Hepatocyte (in vitro differentiated cells): ENCODE measurements around the gene SCOC. TPM values are rescaled to one million over a fixed set of nuclear protein-coding genes. Genes with fewer than 3 reads are reported as not detected.

Experiments used
- DNase-seq: peaks from one replicate; pipeline ENCODE4 v3.0.0-alpha.2; 2016; ENCODE audit warnings: low spot score
- H2AFZ ChIP-seq: fragments of 200-600 bp; sonication (generic); 2 replicates; pipeline ENCODE4 v1.6.0; 2016; ENCODE audit warnings: antibody characterized with exemption, mild to moderate bottlenecking
- H3K27ac ChIP-seq: fragments of 200-600 bp; sonication (generic); 2 replicates; pipeline ENCODE4 v1.5.1; 2016; ENCODE audit warnings: mild to moderate bottlenecking
- H3K27me3 ChIP-seq: fragments of 200-600 bp; sonication (generic); 2 replicates; pipeline ENCODE4 v1.6.1; 2016
- H3K36me3 ChIP-seq: fragments of 200-600 bp; sonication (generic); replicated peaks from 2 replicates; pipeline ENCODE4 v1.5.1; 2016; ENCODE audit warnings: low read depth; ENCODE audit not compliant: insufficient read depth
- H3K4me1 ChIP-seq: fragments of 200-600 bp; sonication (generic); 2 replicates; pipeline ENCODE4 v1.5.1; 2016; ENCODE audit warnings: mild to moderate bottlenecking, moderate library complexity; ENCODE audit not compliant: insufficient read depth
- H3K4me2 ChIP-seq: fragments of 200-600 bp; sonication (generic); 2 replicates; pipeline ENCODE4 v1.6.0; 2016
- H3K4me3 ChIP-seq: fragments of 200-600 bp; sonication (generic); 2 replicates; pipeline ENCODE4 v1.5.1; 2016; ENCODE audit warnings: mild to moderate bottlenecking
- H3K79me2 ChIP-seq: fragments of 200-600 bp; sonication (generic); 2 replicates; pipeline ENCODE4 v1.6.0; 2017; ENCODE audit warnings: mild to moderate bottlenecking
- H3K9me2 ChIP-seq: fragments of 200-600 bp; sonication (generic); replicated peaks from 2 replicates; pipeline ENCODE4 v1.6.0; 2017; ENCODE audit warnings: mild to moderate bottlenecking; ENCODE audit not compliant: insufficient read depth
- H3K9me3 ChIP-seq: fragments of 200-600 bp; sonication (generic); 2 replicates; pipeline ENCODE4 v1.5.1; 2016; ENCODE audit warnings: low read depth, mild to moderate bottlenecking
- H4K20me1 ChIP-seq: fragments of 200-600 bp; sonication (generic); 2 replicates; pipeline ENCODE4 v1.6.0; 2016; ENCODE audit warnings: mild to moderate bottlenecking; ENCODE audit not compliant: insufficient read depth, poor library complexity, severe bottlenecking
- EZH2 ChIP-seq: fragments of 200-600 bp; sonication (generic); IDR thresholded peaks from 2 replicates; pipeline ENCODE4 v1.6.1; 2016; ENCODE audit warnings: antibody characterized with exemption, mild to moderate bottlenecking, borderline replicate concordance
- EZH2phosphoT487 ChIP-seq: fragments of 200-600 bp; sonication (generic); IDR thresholded peaks from one replicate; pipeline ENCODE4 v1.6.1; 2018; ENCODE audit warnings: antibody characterized with exemption, mild to moderate bottlenecking, low read depth, moderate library complexity; ENCODE audit not compliant: unreplicated experiment, severe bottlenecking
- WGBS: methylation state at CpG from one replicate; pipeline ENCODE4 v1.1.6; 2016; ENCODE audit warnings: low lambda C conversion rate; ENCODE audit errors: missing lambda C conversion rate; 5-methylcytosine and 5-hydroxymethylcytosine counted together
- polyA plus RNA-seq: library from polyadenylated mRNA; unstranded; fragments of >200 nt; fragmentation: Nextera tagmentation; extraction: Ambion mirVana; gene quantifications from 2 replicates; pipeline ENCODE4 v1.2.1, GENCODE V29; 2016
- total RNA-seq: library from RNA; depleted of rRNA; stranded (reverse); fragments of >200 nt; gene quantifications from 2 replicates; pipeline ENCODE4 v1.2.3, GENCODE V29; 2014
- TF ChIP-seq, protein P1 (sequence below): fragments of 200-600 bp; sonication (generic); IDR thresholded peaks from 2 replicates; pipeline ENCODE4 v1.5.1; 2016; ENCODE audit warnings: antibody characterized with exemption, mild to moderate bottlenecking; ENCODE audit not compliant: poor library complexity

SCOC gene
- total and polyA plus RNA-seq, 2 experiments from 2014 or later = 79.6 to 136 TPM

GRCh38 chr4:140382732-140383131 lies 9.3 kb downstream of the SCOC start:
- H3K9me2 ChIP-seq = no peaks in the 10 kb centered on the region
- no peaks in the 10 kb centered on the region for H3K9me3 ChIP-seq
- no peaks in the 10 kb centered on the region for H3K4me1 ChIP-seq
- peaks cover 8% of the 10 kb centered on the region for H4K20me1 ChIP-seq
- TF ChIP-seq EZH2phosphoT487 = no peak
- TF ChIP-seq EZH2 = no peak
- TF ChIP-seq, protein P1, sequence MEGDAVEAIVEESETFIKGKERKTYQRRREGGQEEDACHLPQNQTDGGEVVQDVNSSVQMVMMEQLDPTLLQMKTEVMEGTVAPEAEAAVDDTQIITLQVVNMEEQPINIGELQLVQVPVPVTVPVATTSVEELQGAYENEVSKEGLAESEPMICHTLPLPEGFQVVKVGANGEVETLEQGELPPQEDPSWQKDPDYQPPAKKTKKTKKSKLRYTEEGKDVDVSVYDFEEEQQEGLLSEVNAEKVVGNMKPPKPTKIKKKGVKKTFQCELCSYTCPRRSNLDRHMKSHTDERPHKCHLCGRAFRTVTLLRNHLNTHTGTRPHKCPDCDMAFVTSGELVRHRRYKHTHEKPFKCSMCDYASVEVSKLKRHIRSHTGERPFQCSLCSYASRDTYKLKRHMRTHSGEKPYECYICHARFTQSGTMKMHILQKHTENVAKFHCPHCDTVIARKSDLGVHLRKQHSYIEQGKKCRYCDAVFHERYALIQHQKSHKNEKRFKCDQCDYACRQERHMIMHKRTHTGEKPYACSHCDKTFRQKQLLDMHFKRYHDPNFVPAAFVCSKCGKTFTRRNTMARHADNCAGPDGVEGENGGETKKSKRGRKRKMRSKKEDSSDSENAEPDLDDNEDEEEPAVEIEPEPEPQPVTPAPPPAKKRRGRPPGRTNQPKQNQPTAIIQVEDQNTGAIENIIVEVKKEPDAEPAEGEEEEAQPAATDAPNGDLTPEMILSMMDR = no peak
- DNase-seq = no peak
- no peak overlapping the region for H3K4me2 ChIP-seq
- H3K27ac ChIP-seq = no peak overlapping the region
- no peaks in the 10 kb centered on the region for H3K27me3 ChIP-seq
- no peak overlapping the region for H3K4me3 ChIP-seq
- no peak overlapping the region for H2AFZ ChIP-seq
- peaks cover 33% of the 10 kb centered on the region for H3K79me2 ChIP-seq
- no peaks in the 10 kb centered on the region for H3K36me3 ChIP-seq

DNA sequence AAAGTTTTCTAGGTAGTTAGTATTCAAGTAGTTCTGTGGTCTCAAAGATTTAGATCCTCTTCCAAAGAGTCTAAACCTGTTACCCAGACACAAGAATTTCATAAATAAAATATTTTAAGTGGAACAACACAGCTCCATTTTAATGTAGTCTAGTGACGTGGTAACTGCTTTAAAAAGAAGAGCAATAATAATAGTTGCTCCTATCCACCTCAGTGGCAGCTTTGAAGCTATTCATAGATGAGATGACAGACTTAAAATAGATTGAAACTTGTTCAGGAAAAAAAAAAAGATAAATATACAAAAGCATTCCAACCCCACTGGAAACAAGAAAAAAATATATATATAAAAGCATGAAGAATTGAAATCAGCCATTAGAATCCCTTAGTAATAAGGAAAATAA lies 14.6 kb downstream of the SCOC start:
- WGBS = 81% methylated on average over 1 of the region's 1 CpG
- H3K4me3 ChIP-seq = no peak overlapping the region
- no peak for DNase-seq
- no peaks in the 10 kb centered on the region for H3K9me2 ChIP-seq
- H3K27ac ChIP-seq = no peak overlapping the region
- no peaks in the 10 kb centered on the region for H3K27me3 ChIP-seq
- no peaks in the 10 kb centered on the region for H3K4me1 ChIP-seq
- H3K79me2 ChIP-seq = no peaks in the 10 kb centered on the region
- no peaks in the 10 kb centered on the region for H3K9me3 ChIP-seq
- no peak overlapping the region for H2AFZ ChIP-seq
- no peaks in the 10 kb centered on the region for H3K36me3 ChIP-seq
- H4K20me1 ChIP-seq = no peaks in the 10 kb centered on the region
- TF ChIP-seq EZH2 = no peak
- TF ChIP-seq EZH2phosphoT487 = no peak
- TF ChIP-seq, protein P1 = no peak
- H3K4me2 ChIP-seq = no peak overlapping the region

DNA sequence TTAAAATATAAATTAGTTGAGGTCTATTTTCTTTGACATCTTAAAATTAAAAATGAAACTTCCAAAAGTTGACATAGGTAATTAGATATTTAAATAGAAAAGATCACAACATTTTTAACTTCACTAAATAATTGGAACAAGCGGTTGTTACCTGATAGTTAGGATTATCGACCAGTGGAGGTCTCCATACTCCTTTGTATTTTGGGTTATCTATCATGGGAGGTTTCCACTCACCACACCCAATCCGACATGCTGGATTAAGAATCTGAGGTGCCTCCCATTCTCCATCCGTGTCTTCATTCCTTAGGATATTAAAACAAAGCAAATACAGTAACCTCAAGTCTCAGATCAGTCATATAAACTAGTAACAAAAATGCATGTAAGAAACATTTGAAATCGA lies 22.2 kb downstream of the SCOC start:
- H3K4me3 ChIP-seq = no peak overlapping the region
- H3K4me2 ChIP-seq = no peak overlapping the region
- no peaks in the 10 kb centered on the region for H3K27me3 ChIP-seq
- no peaks in the 10 kb centered on the region for H3K9me3 ChIP-seq
- 76% methylated on average over 5 of the region's 5 CpGs for WGBS
- H3K79me2 ChIP-seq = no peaks in the 10 kb centered on the region
- no peaks in the 10 kb centered on the region for H3K9me2 ChIP-seq
- no peaks in the 10 kb centered on the region for H3K4me1 ChIP-seq
- H4K20me1 ChIP-seq = no peaks in the 10 kb centered on the region
- no peak overlapping the region for H2AFZ ChIP-seq
- no peaks in the 10 kb centered on the region for H3K36me3 ChIP-seq
- TF ChIP-seq, protein P1 = no peak
- no peak for TF ChIP-seq EZH2phosphoT487
- TF ChIP-seq EZH2 = no peak
- no peak overlapping the region for H3K27ac ChIP-seq
- no peak for DNase-seq

- H3K4me1 ChIP-seq = no peaks in the 10 kb centered on the region
- no peak for TF ChIP-seq EZH2phosphoT487
- no peak for TF ChIP-seq EZH2
- TF ChIP-seq, protein P1 = no peak
- H3K27me3 ChIP-seq = no peaks in the 10 kb centered on the region
- no peak overlapping the region for H2AFZ ChIP-seq
- WGBS = 78% methylated on average over 2 of the region's 2 CpGs
- H4K20me1 ChIP-seq = no peaks in the 10 kb centered on the region
- H3K79me2 ChIP-seq = no peaks in the 10 kb centered on the region
- H3K4me3 ChIP-seq = no peak overlapping the region
- DNase-seq = no peak
- no peaks in the 10 kb centered on the region for H3K9me2 ChIP-seq
- H3K9me3 ChIP-seq = no peaks in the 10 kb centered on the region
- no peaks in the 10 kb centered on the region for H3K36me3 ChIP-seq
- no peak overlapping the region for H3K27ac ChIP-seq
- no peak overlapping the region for H3K4me2 ChIP-seq
Measured at GRCh38 chr4:140400111-140400510, 26.7 kb downstream of the SCOC start.
